GM19463 (cell line): ENCODE results near the gene GNAQ.
"Not testable (repeated sequence)": the region's sequence is repeated elsewhere in the genome, so short reads cannot be mapped to it uniquely, and the experiment has no call there.

Experiments used
- ATAC-seq: cut with Tn5 transposase; IDR thresholded peaks from one replicate; pipeline ENCODE4 v1.9.1; 2021; ENCODE audit warnings: mild to moderate bottlenecking, moderate library complexity; ENCODE audit not compliant: unreplicated experiment

Gene GNAQ

DNA sequence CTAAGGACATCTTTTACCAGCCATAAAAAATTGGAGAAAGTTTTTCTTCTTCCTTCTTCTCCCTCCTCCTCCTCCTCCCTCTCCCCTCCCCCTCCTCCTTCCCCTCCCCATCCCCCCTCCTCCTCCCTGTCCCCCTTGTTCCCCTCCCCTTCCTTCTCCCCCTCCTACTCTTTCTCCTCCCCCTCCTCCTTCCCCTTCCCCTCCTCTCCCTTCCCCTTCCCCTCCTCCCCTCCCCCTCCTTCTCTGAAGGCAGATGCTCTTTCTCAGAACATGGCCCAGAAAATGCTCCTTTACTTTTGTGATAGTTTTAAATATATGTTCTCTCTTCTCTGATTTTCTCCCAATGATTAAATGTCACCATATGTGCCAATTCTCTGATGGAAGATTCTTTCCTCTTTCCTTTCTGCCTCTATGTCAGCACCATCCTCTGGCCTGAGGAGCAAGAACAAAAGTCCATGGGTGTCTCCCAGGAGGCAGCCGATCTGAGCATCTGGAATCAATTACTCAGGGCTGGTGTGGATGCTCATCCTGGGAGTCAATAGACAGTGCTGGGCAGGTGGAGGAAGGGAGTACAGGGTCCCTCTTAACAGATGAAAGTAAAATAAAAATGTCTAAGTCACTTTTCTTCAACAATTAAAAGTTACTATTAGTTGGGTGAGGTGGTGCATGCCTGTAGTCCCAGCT, 320.5 kb downstream of the GNAQ start:
- no peak for ATAC-seq

GRCh38 chr9:77710316-77710715, 321.3 kb downstream of the GNAQ start:
- ATAC-seq, result no peak

DNA sequence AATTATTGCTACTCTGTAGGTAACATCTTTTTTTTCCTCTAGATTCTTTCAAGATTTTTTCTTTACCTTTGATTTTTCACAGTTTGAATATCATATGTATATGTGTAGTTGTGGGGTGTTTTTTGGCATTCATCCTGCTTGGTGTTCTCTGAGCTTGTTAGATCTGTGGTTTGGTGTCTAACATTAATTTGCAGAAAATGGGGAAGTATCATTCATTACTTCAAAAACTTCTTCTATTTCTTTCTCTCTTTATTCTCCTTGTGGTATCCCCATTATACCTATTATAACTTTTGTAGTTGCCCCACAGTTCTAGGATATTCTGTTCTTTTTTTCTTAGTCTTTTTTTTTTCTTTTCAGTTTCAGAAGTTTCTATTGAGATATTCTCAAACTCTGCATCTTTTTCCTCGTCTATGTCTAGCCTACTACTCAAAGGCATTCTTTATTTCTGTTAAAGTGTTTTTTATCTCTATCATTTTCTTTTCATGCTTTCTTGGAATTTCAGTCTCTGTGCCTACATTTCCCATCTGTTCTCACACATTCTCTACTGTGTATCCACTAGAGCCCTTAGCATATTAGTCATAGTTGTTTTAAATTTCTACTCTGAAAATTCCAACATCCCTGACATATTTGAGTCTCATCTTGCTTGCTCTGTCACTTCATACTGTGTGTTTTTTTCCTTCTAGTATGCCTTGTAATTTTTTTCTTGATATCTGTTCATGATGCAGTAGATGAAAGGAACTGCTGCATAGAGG, 323.4 kb downstream of the GNAQ start:
- no peak for ATAC-seq

DNA sequence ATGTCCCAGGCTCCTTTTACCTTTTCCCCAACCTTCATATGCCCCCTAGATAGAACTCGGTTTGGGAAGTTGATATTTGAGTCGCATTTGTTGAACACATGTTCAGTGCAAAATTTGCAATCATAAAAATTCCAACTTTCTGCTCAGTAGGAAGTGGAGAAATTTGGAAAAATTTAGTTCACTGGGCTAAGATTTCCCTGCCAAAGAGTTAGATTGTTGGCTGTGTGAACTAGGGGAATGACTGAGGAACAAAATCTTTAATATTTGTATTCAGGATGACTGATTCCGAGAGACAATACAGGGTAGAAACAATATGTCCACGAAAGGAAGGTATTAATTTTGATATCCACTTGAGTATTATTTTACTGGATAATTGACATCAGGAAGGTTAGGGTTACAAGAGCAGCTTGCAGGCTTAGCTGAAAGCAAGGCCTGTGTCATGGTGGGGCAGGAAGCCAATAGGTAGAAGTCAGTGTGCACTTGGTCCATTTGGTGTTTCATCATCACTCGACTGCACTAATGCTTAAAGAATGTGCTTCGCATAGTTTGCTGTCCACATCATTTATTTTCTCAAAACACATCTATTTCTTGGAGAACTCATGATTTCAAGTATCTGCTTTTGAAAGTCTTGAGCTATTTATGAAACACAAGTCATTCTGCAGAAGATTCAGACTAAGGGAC, 324.1 kb downstream of the GNAQ start:
- ATAC-seq, result no peak

GRCh38 chr9:77705636-77706035, 326.0 kb downstream of the GNAQ start:
- ATAC-seq, result no peak

DNA sequence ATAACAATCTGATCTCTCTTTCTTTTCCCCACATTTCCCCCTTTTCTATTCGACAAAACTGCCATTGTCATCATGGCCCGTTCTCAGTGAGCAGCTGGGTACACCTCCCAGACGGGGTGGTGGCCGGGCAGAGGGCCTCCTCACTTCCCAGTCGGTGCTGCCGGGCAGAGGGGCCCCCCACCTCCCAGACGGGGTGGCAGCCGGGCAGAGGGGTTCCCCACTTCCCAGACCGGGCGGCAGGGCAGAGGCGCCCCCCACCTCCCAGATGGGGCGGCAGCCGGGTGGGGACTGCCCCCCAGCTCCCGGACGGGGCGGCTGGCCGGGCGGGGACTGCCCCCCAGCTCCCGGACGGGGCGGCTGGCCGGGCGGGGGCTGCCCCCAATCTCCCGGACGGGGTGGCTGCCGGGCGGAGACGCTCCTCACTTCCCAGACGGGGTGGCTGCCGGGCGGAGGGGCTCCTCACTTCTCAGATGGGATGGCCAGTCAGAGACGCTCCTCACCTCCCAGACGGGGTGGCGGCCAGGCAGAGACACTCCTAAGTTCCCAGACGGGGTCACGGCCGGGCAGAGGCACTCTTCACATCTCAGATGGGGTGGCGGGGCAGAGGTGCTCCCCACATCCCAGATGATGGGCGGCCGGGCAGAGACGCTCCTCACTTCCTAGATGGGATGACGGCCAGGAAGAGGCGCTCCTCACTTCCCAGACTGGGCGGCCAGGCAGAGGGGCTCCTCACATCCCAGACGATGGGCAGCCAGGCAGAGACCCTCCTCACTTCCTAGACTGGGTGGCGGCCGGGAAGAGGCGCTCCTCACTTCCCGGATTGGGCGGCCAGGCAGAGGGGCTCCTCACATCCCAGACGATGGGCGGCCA, 328.9 kb downstream of the GNAQ start:
- ATAC-seq, result not testable (repeated sequence)

- no peak for ATAC-seq
Observed at GRCh38 chr9:77697238-77697984, 334.2 kb downstream of the GNAQ start.

- not testable (repeated sequence) for ATAC-seq
Observed at GRCh38 chr9:77690723-77691122, 340.9 kb downstream of the GNAQ start.

GRCh38 chr9:77690119-77690518, 341.5 kb downstream of the GNAQ start:
- ATAC-seq, result not testable (repeated sequence)

- not testable (repeated sequence) for ATAC-seq
Observed at GRCh38 chr9:77687737-77688136, 343.9 kb downstream of the GNAQ start.

DNA sequence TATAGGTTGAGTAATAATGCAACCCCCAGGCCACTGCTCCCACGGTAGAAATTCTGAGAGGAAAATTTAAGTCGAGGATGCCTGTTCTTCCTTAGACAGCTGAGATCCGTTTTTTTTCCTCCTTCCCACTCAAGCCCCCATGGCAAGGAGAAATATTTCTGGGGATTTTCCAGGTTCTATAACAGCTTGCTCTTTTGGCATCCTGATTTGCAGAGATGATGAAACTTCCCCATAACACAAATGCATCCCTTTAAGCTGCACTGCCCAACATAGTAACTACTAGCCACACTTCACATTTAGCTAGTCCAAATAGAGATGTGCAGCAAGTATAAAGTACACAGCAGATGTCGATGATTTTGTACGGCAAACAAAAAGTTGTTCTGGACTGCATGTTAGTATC, 351.0 kb downstream of the GNAQ start:
- ATAC-seq, result no peak

- no peak for ATAC-seq
Observed at GRCh38 chr9:77679661-77680368, 351.8 kb downstream of the GNAQ start.

- ATAC-seq, result no peak
Observed at GRCh38 chr9:77679088-77679487, 352.5 kb downstream of the GNAQ start.

GRCh38 chr9:77677957-77678535, 353.6 kb downstream of the GNAQ start:
- no peak for ATAC-seq

GRCh38 chr9:77677397-77677796, 354.2 kb downstream of the GNAQ start:
- ATAC-seq, result no peak

DNA sequence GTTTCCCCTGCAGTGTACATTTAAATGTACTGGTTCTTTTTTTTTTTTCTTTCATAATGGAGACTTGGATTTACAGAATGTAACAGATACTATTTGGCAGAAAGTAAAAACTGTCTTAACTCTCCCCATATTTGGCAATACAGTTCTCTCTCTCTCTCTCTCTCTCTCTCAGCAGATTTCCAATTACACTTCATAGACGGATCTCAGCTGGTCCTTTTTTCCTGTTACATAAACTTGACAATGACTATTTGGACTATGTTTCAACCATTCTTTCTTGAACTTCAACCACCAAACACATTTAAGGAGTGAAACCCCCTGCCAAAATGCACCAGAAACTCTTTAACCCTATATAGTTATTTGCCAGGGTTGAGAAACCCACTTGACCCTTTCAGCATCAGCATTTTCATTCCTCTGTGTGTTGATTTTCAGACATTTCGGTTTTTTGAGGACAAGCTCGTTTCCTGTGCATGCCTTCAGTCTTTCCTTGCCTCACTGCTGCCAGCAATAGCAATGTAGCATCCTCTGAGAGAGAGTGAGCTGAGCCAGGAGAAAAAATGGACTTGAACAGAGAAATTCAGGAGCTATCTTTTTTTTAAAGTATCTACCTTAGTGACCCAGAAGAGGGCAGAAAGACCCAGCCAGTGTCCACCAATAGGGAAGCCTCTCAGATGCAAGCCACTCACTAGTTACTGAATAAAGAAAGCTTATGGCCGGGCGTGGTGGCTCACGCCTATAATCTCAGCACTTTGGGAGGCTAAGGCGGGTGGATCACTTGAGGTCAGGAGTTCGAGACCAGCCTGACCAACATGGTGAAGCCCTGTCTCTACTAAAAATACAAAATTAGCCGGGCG, 357.4 kb downstream of the GNAQ start:
- ATAC-seq, result no peak

DNA sequence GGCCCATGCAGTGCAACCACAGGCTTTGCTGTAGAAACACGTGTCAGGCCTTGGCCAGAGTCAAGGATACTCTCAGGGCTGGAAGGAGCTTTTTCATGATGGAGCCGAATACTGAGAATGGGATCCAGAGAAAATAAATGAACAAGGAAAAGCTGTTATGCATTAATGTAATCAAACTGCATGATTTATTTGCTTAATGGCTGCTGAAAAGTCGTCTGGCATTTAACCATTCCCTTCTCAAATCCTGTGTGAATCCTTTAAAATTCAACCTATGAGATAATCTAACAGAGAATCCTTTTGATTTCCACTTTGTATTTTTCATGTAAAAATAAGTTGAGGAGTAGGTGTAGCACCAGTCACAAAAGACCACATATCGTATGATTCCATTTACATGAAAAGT, 359.4 kb downstream of the GNAQ start:
- no peak for ATAC-seq

DNA sequence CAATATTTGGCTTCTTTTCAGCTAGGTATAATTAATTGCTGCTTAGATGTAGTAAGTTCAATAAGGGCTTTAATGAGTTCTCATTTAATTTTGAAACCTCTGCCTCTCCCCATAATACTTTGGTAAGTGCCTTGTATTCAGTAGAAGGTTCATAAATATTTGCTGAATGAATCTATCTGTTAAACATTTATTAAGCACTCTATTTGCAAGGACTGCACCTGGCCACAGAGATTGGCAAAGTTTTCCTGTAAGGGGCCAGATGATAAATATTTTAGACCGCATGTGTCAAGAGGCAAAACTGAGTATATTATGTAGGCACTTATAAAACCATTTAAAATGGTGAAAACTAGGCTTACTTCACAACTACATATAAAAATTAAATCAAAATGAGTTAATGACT, 364.5 kb downstream of the GNAQ start:
- no peak for ATAC-seq
